ENCODE results near the gene FUZ. TPM values are rescaled to one million over a fixed set of nuclear protein-coding genes. Genes with fewer than 3 reads are reported as not detected.

FUZ gene
- total and polyA plus RNA-seq, 2 of the 8 experiments (the other 6 are each of a cell fraction or from before 2014, with no cell fraction given) = 28.4 to 33.9 TPM

DNA sequence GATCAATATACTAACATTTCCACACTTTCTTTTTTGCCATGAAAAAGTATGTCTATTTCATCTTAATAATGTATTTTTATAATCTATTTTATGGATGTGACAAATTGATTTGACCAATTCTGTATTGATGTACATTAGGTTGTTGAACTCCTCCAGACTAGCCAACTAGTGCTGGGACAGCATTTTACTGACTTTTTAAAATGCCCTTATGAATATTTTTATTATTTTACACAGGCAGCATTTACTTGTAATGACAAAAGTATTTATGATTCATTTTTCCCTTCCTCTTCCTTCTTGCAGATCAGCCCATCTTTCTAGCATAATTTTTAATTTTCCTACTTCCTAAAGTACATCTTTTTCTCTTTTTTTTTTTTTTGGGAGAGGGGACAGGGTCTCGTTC, 918 bp upstream of the FUZ start:
- no peak overlapping the region for H3K9ac ChIP-seq (replicated peaks in 1 of 4; ENCODE audit: extremely low read depth in 1 of 4, low read depth in 3 of 4, low read length in 3 of 4)
- peak overlapping the region; percentile 67; the same call in 1 of the 2 replicates for H3K27ac ChIP-seq (ENCODE audit: low read depth, low read length)

More for the DNA sequence above, 918 bp upstream of the FUZ start:
- Histone ChIP-seq H3K14ac (ENCODE audit: insufficient read length) (no peak overlapping the region), H2BK20ac (ENCODE audit: low read length) (no peak overlapping the region), H2BK15ac (ENCODE audit: low read length) (no peak overlapping the region), H4K8ac (ENCODE audit: extremely low read depth, insufficient read depth, low read length) (peak overlapping the region; percentile 25; the same call in 1 of the 2 replicates), H2AFZ (ENCODE audit: low read length) (no peak overlapping the region), H3K23me2 (ENCODE audit: low read depth, low read length) (peaks cover 1% of the 10 kb centered on the region), H3K23ac (ENCODE audit: insufficient read length) (no peak overlapping the region), H3K9me3 (ENCODE audit: insufficient read depth in 2 of 2, low read depth in 1 of 2, low read length in 1 of 2) (no peaks in the 10 kb centered on the region), H3K4me3 (ENCODE audit: extremely low read depth in 1 of 4, insufficient read depth in 2 of 4, low read depth in 3 of 4, low read length in 4 of 4) (peak overlapping the region in 1 of 4 experiments; percentile 77; a peak in 2 of 8 replicates), H3K4me1 (replicated peaks in 1 of 4; ENCODE audit: control insufficient read depth in 3 of 4, insufficient read depth in 4 of 4, low read length in 3 of 4) (peaks cover 6 to 14% (median 10%) of the 10 kb centered on the region in 4 experiments), H4K5ac (ENCODE audit: insufficient read length, low read depth, low read length) (no peak overlapping the region), H2BK5ac (ENCODE audit: low read depth, low read length) (no peak overlapping the region), H2BK12ac (ENCODE audit: low read depth, low read length) (peak overlapping the region; percentile 20; the same call in 1 of the 2 replicates), H3K79me2 (ENCODE audit: control insufficient read depth in 1 of 2, insufficient read depth in 2 of 2, low read length in 2 of 2) (peaks cover 0 to 7% of the 10 kb centered on the region in 2 experiments; a peak in 3 of 4 replicates), H3K4ac (replicated peaks; ENCODE audit: insufficient read length, low read depth, low read length) (no peak overlapping the region), H3K27me3 (replicated peaks in 1 of 4; ENCODE audit: control insufficient read depth in 3 of 4, extremely low read depth in 1 of 4, insufficient read depth in 3 of 4, low read length in 3 of 4) (no peaks in the 10 kb centered on the region), H2AK5ac (ENCODE audit: low read depth, low read length) (no peak overlapping the region; the same call in 1 of the 2 replicates), H3K56ac (replicated peaks; ENCODE audit: insufficient read length, low read depth, low read length) (no peak overlapping the region), H3K4me2 (ENCODE audit: insufficient read depth in 1 of 2, low read depth in 2 of 2, low read length in 2 of 2) (no peak overlapping the region; a peak in 1 of 4 replicates), H4K20me1 (replicated peaks in 1 of 2; ENCODE audit: control insufficient read depth in 1 of 2, insufficient read depth in 2 of 2, low read length in 2 of 2) (peaks cover 0 to 3% of the 10 kb centered on the region in 2 experiments), H3K36me3 (ENCODE audit: control insufficient read depth in 2 of 4, insufficient read depth in 4 of 4, low read length in 3 of 4) (no peaks in the 10 kb centered on the region), H4K91ac (replicated peaks; ENCODE audit: insufficient read length, low read length) (no peak overlapping the region), H3K18ac (ENCODE audit: extremely low read depth, low read length) (no peak overlapping the region), H2BK120ac (replicated peaks; ENCODE audit: low read depth, low read length) (no peak overlapping the region), H3K79me1 (ENCODE audit: low read depth, low read length) (peaks cover 4% of the 10 kb centered on the region)
- WGBS, 2 experiments (ENCODE audit: extremely low coverage in 1 of 2, insufficient coverage in 1 of 2, insufficient read length in 1 of 2, insufficient replicate concordance in 2 of 2, low coverage in 1 of 2, low lambda C conversion rate in 2 of 2, missing lambda C conversion rate in 1 of 2) = no CpG with 5 or more reads among the region's 1 CpG
- DNase-seq (ENCODE audit: low read depth in 1 of 2, low spot score in 2 of 2) = no peak
- TF ChIP-seq SIX5 (IDR thresholded peaks at IDR 0.05; ENCODE audit: low read depth, low read length) (no peak), CREB1 (IDR thresholded peaks at IDR 0.05) (no peak), RXRA (IDR thresholded peaks at IDR 0.05; ENCODE audit: insufficient read depth, low read depth, low read length) (no peak), KDM5A (IDR thresholded peaks at IDR 0.05; ENCODE audit: low read length) (no peak), YY1 (IDR thresholded peaks at IDR 0.05; ENCODE audit: low read depth, low read length) (no peak), KDM4A (IDR thresholded peaks at IDR 0.05; ENCODE audit: low read depth, low read length, severe bottlenecking) (no peak), SRF (IDR thresholded peaks at IDR 0.05; ENCODE audit: low read depth, low read length) (no peak), TAF1 (IDR thresholded peaks at IDR 0.05; ENCODE audit: low read depth, low read length) (no peak), NRF1 (IDR thresholded peaks at IDR 0.05; ENCODE audit: low read depth, low read length) (no peak), CHD2 (IDR thresholded peaks at IDR 0.05; ENCODE audit: low read length) (no peak), HDAC2 (IDR thresholded peaks at IDR 0.05; ENCODE audit: borderline replicate concordance in 1 of 2, low read depth in 2 of 2, low read length in 2 of 2) (no peak), FOSL1 (IDR thresholded peaks at IDR 0.05; ENCODE audit: insufficient read depth, low read depth, low read length) (no peak), CHD1 (IDR thresholded peaks at IDR 0.05; ENCODE audit: low read depth, low read length) (no peak), JUN (IDR thresholded peaks at IDR 0.05; ENCODE audit: low read depth, low read length) (no peak), TBP (IDR thresholded peaks at IDR 0.05; ENCODE audit: low read depth, low read length) (no peak), POLR2A (IDR thresholded peaks at IDR 0.05; ENCODE audit: control extremely low read depth in 1 of 2, low read depth in 2 of 2, low read length in 2 of 2) (no peak)
- FAIRE-seq = no peak
- ChIA-PET POLR2A (ENCODE audit: partially characterized antibody) (interaction anchor here (1.4 to 3.4 kb wide), 10 partner anchors 12 to 173 kb away, joined by 4 to 29 read pairs (median 9); partner anchors contain the start of genes ADM5 and PTOV1), CTCF (ENCODE audit: partially characterized antibody) (interaction anchor here (1.2 to 1.8 kb wide), 4 partner anchors 10 to 97 kb away, joined by 3 to 9 read pairs (median 4); no protein-coding TSS in a partner anchor)

Measured in H1 (cell line).